LHCN-M2 (cell line): ENCODE measurements around the gene WDFY4. TPM values are rescaled to one million over a fixed set of nuclear protein-coding genes. Genes with fewer than 3 reads are reported as not detected.

Experiments
- DNase-seq: peaks from one replicate; pipeline ENCODE4 v3.0.0-alpha.2; 2012; ENCODE audit warnings: low read depth
- total RNA-seq: library from RNA; depleted of rRNA; stranded (reverse); fragments of >200 nt; gene quantifications from 2 replicates; pipeline ENCODE4 v1.2.3, GENCODE V29; 2014

WDFY4 gene
- total RNA-seq, 1 experiment from 2014 or later = not detected

DNA sequence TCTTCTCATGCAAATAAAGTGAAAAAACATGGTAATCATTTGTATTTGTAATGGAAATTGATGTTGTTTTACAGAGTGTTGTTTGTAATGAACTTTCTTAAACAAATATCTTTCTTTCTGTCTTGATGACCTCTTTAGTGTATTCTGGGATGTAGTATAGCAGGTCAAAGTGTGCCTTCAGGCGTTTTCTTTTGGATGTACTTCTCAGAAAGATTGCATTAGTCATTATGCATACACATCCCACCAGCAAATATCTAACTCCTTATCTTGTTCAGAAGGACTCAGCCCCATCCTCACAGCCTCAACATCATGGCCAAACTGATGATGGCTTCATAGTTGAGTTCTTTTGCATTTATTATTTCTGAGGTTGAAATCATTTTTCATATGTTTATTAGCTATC is 130.3 kb downstream of the WDFY4 start:
- no peak for DNase-seq

DNA sequence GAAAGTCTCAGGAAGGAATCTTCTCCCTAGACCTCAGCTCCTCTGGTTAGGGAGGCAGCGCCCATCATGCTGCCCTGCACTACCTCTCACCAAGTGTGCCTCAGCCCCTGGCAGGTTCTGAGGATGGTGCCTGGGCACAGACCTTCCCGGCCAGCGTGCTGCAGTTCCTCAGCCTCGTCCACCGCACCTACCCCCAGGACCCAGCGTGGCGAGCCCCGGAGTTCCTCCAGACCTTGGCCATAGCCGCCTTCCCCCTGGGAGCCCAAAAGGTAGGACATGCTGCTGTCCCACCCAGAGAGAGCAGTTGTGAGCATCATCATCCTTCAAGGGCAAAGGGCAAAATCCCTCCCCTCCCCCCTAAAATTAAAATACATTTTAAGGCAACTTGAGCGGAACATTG is 132.5 kb downstream of the WDFY4 start:
- no peak for DNase-seq

- DNase-seq = no peak
Observed at GRCh38 chr10:48818081-48818480, 133.4 kb downstream of the WDFY4 start.

- no peak for DNase-seq
Observed at GRCh38 chr10:48818861-48819520, 134.3 kb downstream of the WDFY4 start.

DNA sequence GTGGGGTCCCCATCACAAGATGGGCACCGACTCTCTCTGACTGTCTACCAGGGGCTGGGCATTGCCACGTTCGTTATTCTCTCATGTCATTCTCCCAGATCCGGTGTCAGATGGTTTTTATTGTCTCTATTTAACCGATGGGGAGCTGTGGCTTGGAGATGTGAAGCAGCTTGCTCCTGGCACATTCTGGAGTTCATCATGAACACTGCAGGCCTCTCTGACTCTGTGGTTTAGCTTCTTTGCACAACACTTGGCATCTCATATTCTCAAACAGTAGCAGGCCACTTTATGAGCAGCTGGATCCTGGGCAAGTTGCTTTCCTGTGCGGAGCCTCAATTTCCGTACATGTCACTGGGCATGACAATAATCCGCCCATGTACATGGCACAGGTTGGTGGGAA is 135.1 kb downstream of the WDFY4 start:
- DNase-seq = no peak

DNA sequence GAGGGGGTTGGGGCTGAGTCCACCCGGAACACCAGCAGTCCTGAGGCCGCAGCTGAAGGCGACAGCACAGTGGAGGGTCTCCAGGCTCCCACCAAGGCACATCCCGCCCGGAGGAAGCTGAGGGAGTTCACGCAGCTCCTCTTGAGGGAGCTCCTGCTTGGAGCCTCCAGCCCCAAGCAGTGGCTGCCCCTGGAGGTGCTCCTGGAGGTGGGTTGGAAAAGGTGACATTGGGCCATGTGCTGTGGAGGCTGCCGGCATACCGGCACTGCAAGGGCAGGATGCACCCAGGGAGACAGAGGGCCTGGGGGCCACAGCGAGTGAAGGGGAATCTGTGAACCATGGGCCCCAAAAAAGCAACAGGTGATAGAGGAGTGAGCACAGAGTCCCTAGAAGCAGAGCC is 135.6 kb downstream of the WDFY4 start:
- no peak for DNase-seq

GRCh38 chr10:48820699-48821098 is 136.0 kb downstream of the WDFY4 start:
- no peak for DNase-seq

DNA sequence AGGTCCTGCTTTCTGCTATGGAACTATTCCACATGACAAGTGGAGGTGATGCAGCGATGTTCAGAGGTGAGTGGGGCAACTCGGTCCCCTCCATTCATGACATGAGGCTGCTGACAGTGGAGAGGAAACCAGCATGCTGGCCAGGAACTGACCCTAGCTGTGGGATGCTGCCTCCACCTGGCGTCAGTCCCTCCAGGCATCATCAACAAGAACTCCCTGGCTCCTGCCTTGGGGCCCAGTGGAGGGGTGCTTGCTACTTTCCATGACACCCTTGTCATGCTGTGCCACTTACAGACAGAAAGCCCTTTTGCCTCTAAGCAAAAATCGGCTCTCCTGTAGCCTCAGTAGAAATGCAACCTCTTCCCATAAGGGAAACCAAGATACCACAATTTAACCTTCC is 136.4 kb downstream of the WDFY4 start:
- no peak for DNase-seq

DNA sequence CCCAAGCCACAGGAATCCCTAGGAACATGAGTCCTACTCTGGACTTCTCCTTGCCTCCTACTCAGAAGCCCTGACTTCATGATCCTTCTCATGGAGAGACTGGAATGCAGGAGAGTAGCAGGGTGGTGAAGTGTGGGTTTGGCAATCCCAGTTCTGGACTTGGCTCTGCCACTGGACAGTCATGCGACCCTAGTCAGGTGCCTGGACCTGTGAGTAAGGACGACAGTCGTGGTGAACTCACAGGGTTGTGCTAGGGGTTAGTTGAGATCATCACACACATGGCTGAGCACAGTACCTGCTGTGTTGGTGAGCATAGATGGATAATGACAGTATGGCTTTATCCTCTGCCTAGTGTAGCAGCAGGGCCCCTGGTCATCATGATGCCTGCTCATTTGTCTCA is 137.0 kb downstream of the WDFY4 start:
- no peak for DNase-seq

GRCh38 chr10:48833674-48834073 is 149.0 kb downstream of the WDFY4 start:
- no peak for DNase-seq

GRCh38 chr10:48834189-48834965 is 149.7 kb downstream of the WDFY4 start:
- no peak for DNase-seq

GRCh38 chr10:48835781-48836180 is 151.1 kb downstream of the WDFY4 start:
- no peak for DNase-seq

- no peak for DNase-seq
Observed at GRCh38 chr10:48836605-48837004, 151.9 kb downstream of the WDFY4 start.

GRCh38 chr10:48838834-48839233 is 154.2 kb downstream of the WDFY4 start:
- no peak for DNase-seq

DNA sequence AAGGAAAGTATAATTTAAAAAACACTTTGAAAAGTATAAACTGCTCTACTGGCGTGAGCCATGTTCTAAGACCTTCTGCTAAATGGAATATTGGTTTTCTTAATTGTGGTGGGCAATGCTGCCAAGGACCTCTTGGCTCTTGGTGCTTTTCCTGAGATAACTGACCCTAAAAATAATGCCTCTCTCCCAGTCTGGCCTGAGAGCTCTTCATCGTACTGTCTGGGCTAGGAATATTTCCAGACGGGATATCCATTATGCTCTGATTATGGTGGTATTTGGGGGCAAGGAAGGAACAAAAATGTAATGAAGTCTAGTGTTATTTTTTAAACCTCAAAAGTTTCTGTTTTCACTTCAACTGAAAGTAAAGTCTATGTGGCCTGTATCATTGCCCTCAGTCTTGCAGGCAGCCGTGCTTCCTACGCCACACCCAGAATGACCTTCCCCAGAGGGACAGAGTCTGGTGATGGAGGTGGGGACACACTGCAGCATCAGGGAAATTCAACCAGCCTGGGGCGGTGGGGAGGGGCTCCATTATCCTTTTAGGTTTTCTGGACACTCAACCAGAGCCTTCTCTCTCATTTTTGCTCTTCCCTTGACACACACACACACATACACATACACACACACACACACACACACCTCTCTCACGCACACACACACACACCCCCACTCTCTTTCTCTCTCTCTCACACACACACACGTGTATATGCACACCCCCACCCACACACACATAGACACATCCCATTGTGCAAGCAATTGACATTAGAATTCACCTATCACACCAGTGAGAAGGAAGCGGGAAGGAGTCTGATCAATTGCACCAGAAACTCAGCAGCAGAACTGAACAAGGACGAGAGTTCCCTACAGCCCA is 155.4 kb downstream of the WDFY4 start:
- no peak for DNase-seq

DNA sequence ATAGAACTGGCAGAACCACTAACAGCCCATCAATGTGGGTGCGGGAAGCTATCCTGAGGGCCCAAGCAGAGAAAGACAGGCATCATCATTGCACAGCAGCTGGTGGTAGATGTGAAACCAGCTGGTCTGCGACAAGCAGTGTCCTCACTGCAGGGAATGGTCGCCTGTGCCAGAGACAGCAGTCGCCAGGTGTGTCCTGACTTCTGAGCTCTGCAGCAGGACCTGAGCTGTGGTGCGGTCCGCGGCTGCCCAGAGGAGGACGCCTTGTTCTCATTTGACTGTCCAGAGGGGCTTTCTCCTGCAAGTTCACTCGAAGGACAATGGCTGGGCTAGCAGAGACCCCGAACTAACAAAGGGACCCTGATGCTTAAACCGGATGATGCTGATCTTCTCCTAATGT is 157.6 kb downstream of the WDFY4 start:
- no peak for DNase-seq

GRCh38 chr10:48843198-48843597 is 158.5 kb downstream of the WDFY4 start:
- no peak for DNase-seq

- no peak for DNase-seq
Observed at GRCh38 chr10:48844616-48845015, 159.9 kb downstream of the WDFY4 start.

GRCh38 chr10:48845512-48845911 is 160.8 kb downstream of the WDFY4 start:
- no peak for DNase-seq

GRCh38 chr10:48847691-48848090 is 163.0 kb downstream of the WDFY4 start:
- no peak for DNase-seq

GRCh38 chr10:48856855-48857254 is 172.2 kb downstream of the WDFY4 start:
- DNase-seq = no peak

DNA sequence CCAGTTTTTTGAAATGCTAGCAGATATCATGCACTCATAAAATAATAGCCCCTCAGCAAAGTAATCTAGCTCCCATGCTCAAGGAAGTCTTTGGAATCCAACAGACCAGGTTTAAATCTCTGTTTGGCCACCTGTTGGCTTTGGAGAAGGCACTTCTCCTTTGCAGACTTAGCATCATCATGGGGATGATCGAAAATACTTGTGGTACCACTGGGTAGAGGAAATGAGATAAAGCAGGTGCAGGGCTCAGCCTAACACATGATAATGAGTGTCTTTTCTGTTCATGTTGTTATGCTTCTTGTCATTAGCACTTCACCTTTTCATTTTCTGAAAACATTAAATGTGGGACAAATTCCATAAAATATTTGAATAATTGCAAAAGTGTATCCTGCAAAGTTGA is 187.6 kb downstream of the WDFY4 start:
- DNase-seq = no peak
